SK-N-SH (cell line): ENCODE results near the gene ENOPH1. TPM values are rescaled to one million over a fixed set of nuclear protein-coding genes. Genes with fewer than 3 reads are reported as not detected.

Experiments
- CTCF ChIA-PET: fragments of 300-600, 350-600 bp; formaldehyde crosslinking; extraction: SDS; loops from one replicate; lab custom pipeline; 2021; lab: Yijun Ruan, JAX
- POLR2A ChIA-PET: fragments of 350-600 bp; sonication (Branson Sonifier 250); formaldehyde crosslinking; extraction: SDS; loops from one replicate; lab custom pipeline; 2020; ENCODE audit warnings: antibody characterized with exemption, inconsistent platforms; lab: Yijun Ruan, JAX
- DNase-seq: peaks from one replicate; pipeline ENCODE4 v3.0.0; 2012
- H2AFZ ChIP-seq: fragments of 200-600 bp; sonication (generic); 2 replicates; pipeline ENCODE4 v1.8.1; 2016; ENCODE audit warnings: antibody characterized with exemption, mild to moderate bottlenecking, low read depth
- H3F3A ChIP-seq: fragments of 200-600 bp; sonication (generic); replicated peaks from 2 replicates; pipeline ENCODE3; 2016; ENCODE audit warnings: antibody characterized with exemption, mild to moderate bottlenecking; ENCODE audit not compliant: insufficient read depth
- H3K27ac ChIP-seq, 2 experiments: fragments of 200-500 bp in 1 of 2; fragments of 200-600 bp in 1 of 2; sonication (Bioruptor generic) in 1 of 2; sonication (generic), shearing (Covaris generic) in 1 of 2; 2 replicates each; pipeline versions ENCODE4 v1.5.1 to v1.6.1; 2014 to 2016; ENCODE audit warnings: low read depth in 2 of 2, inconsistent platforms in 1 of 2, low read length in 1 of 2, mild to moderate bottlenecking in 1 of 2, mixed read lengths in 1 of 2
- H3K27me3 ChIP-seq: fragments of 200-600 bp; sonication (generic), shearing (Covaris generic); 2 replicates; pipeline ENCODE4 v1.6.1; 2016; ENCODE audit warnings: mixed run types; ENCODE audit not compliant: insufficient read depth
- H3K36me3 ChIP-seq, 2 experiments: fragments of 200-500 bp in 1 of 2; fragments of 200-600 bp in 1 of 2; sonication (Bioruptor generic) in 1 of 2; sonication (generic) in 1 of 2; replicated peaks in 1 of 2; 2 replicates each; pipeline versions ENCODE3 to v1.5.1; 2014 to 2016; ENCODE audit warnings: low read length in 1 of 2, mild to moderate bottlenecking in 1 of 2; ENCODE audit not compliant: insufficient read depth in 2 of 2, control insufficient read depth in 1 of 2
- H3K4me1 ChIP-seq, 2 experiments: fragments of 200-500 bp in 1 of 2; fragments of 200-600 bp in 1 of 2; sonication (Bioruptor generic) in 1 of 2; sonication (generic), shearing (Covaris generic) in 1 of 2; 2 replicates each; pipeline versions ENCODE4 v1.5.1 to v1.6.1; 2014 to 2016; ENCODE audit warnings: low read depth in 1 of 2, low read length in 1 of 2, mixed run types in 1 of 2; ENCODE audit not compliant: insufficient read depth in 2 of 2, control insufficient read depth in 1 of 2
- H3K4me2 ChIP-seq: fragments of 200-600 bp; sonication (generic), shearing (Covaris generic); 2 replicates; pipeline ENCODE4 v1.6.1; 2017; ENCODE audit warnings: mixed run types
- H3K4me3 ChIP-seq, 2 experiments: fragments of 200-500 bp in 1 of 2; fragments of 200-600 bp in 1 of 2; sonication (Bioruptor generic) in 1 of 2; sonication (generic), shearing (Covaris generic) in 1 of 2; 2 replicates each; pipeline versions ENCODE4 v1.5.1 to v1.8.1; 2014 to 2016; ENCODE audit warnings: low read depth in 2 of 2, inconsistent platforms in 1 of 2, low read length in 1 of 2, mild to moderate bottlenecking in 1 of 2, mixed read lengths in 1 of 2, moderate library complexity in 1 of 2
- H3K79me2 ChIP-seq: fragments of 200-600 bp; sonication (generic); 2 replicates; pipeline ENCODE4 v1.8.1; 2017; ENCODE audit warnings: mild to moderate bottlenecking; ENCODE audit not compliant: insufficient read depth
- H3K9ac ChIP-seq: fragments of 200-600 bp; sonication (generic); 2 replicates; pipeline ENCODE4 v1.6.1; 2017; ENCODE audit warnings: mixed run types
- H3K9me2 ChIP-seq: fragments of 200-600 bp; sonication (generic); 2 replicates; pipeline ENCODE4 v1.6.1; 2017; ENCODE audit warnings: mixed run types
- H3K9me3 ChIP-seq: fragments of 200-600 bp; sonication (generic); 2 replicates; pipeline ENCODE4 v1.6.1; 2017; ENCODE audit warnings: mixed run types, mild to moderate bottlenecking, moderate library complexity
- H4K20me1 ChIP-seq: fragments of 200-600 bp; sonication (generic); 2 replicates; pipeline ENCODE4 v1.6.1; 2017; ENCODE audit warnings: mild to moderate bottlenecking, mixed run types; ENCODE audit not compliant: insufficient read depth
- CHD2 ChIP-seq: fragments of 150-350 bp; IDR thresholded peaks from 2 replicates; pipeline ENCODE4 v1.6.1; 2018; ENCODE audit warnings: low read length; ENCODE audit not compliant: partially characterized antibody
- ELF1 ChIP-seq: IDR thresholded peaks from 2 replicates; pipeline ENCODE4 v1.4.0; 2012
- EP300 ChIP-seq, 2 experiments: IDR thresholded peaks; 2 replicates each; pipeline versions ENCODE4 v1.4.0 to v1.6.1; 2012; ENCODE audit warnings: borderline replicate concordance in 1 of 2, low read depth in 1 of 2, low read length in 1 of 2
- EZH2phosphoT487 ChIP-seq: fragments of 200-600 bp; sonication (generic); IDR thresholded peaks from 2 replicates; pipeline ENCODE4 v1.6.1; 2017; ENCODE audit warnings: low read depth, mixed run types, mild to moderate bottlenecking, antibody characterized with exemption, moderate library complexity, borderline replicate concordance
- FOSL2 ChIP-seq: IDR thresholded peaks from 2 replicates; pipeline ENCODE4 v1.4.0; 2012; ENCODE audit warnings: low read depth, mild to moderate bottlenecking, moderate library complexity, borderline replicate concordance
- FOXJ3 ChIP-seq: sonication (generic); formaldehyde crosslinking; IDR thresholded peaks from 2 replicates; pipeline ENCODE4 v1.5.1; 2020; ENCODE audit warnings: mild to moderate bottlenecking, missing genetic modification reagents
- FOXM1 ChIP-seq: IDR thresholded peaks from 2 replicates; pipeline ENCODE4 v1.4.0; 2012; ENCODE audit warnings: low read depth, mild to moderate bottlenecking
- GABPA ChIP-seq: IDR thresholded peaks from 2 replicates; pipeline ENCODE4 v1.4.0; 2012; ENCODE audit warnings: low read depth, mild to moderate bottlenecking
- GATA2 ChIP-seq: sonication (generic); formaldehyde crosslinking; IDR thresholded peaks from 2 replicates; pipeline ENCODE4 v1.5.0; 2020; ENCODE audit warnings: mild to moderate bottlenecking, missing genetic modification reagents
- JUND ChIP-seq: IDR thresholded peaks from 2 replicates; pipeline ENCODE4 v1.4.0; 2012
- MAX ChIP-seq: IDR thresholded peaks from 2 replicates; pipeline ENCODE4 v1.4.0; 2012; ENCODE audit warnings: low read depth
- MEF2A ChIP-seq: IDR thresholded peaks from 2 replicates; pipeline ENCODE4 v1.4.0; 2012; ENCODE audit warnings: low read depth, borderline replicate concordance
- MXI1 ChIP-seq: IDR thresholded peaks from 2 replicates; pipeline ENCODE4 v1.6.1; 2012; ENCODE audit warnings: mild to moderate bottlenecking, low read depth, low read length, improper control_type of control experiment
- NFIC ChIP-seq: IDR thresholded peaks from 2 replicates; pipeline ENCODE4 v1.4.0; 2012; ENCODE audit warnings: borderline replicate concordance
- NRF1 ChIP-seq: IDR thresholded peaks from 2 replicates; pipeline ENCODE4 v1.6.1; 2012; ENCODE audit warnings: low read depth, mild to moderate bottlenecking, low read length
- PBX3 ChIP-seq: IDR thresholded peaks from 2 replicates; pipeline ENCODE4; 2012
- POLR2AphosphoS5 ChIP-seq: IDR thresholded peaks from 2 replicates; pipeline ENCODE4 v1.6.1; 2012; ENCODE audit warnings: low read depth, low read length
- RAD21 ChIP-seq: IDR thresholded peaks from 2 replicates; pipeline ENCODE4 v1.6.1; 2012; ENCODE audit warnings: mild to moderate bottlenecking, low read length
- RCOR1 ChIP-seq: fragments of 150-350 bp; IDR thresholded peaks from 2 replicates; pipeline ENCODE4 v1.6.1; 2017; ENCODE audit warnings: antibody characterized with exemption, low read length
- RXRA ChIP-seq: IDR thresholded peaks from 2 replicates; pipeline ENCODE4 v1.4.0; 2012; ENCODE audit warnings: low read depth, mild to moderate bottlenecking, borderline replicate concordance
- SIN3A ChIP-seq: IDR thresholded peaks from 2 replicates; pipeline ENCODE4 v1.6.1; 2012; ENCODE audit warnings: low read depth, mild to moderate bottlenecking, low read length, moderate library complexity, borderline replicate concordance
- TAF1 ChIP-seq: IDR thresholded peaks from 2 replicates; pipeline ENCODE4 v1.6.1; 2012; ENCODE audit warnings: low read depth, mild to moderate bottlenecking, low read length, moderate library complexity, borderline replicate concordance
- TEAD4 ChIP-seq: IDR thresholded peaks from 2 replicates; pipeline ENCODE4 v1.4.0; 2012; ENCODE audit warnings: mild to moderate bottlenecking, borderline replicate concordance; ENCODE audit not compliant: insufficient read depth
- USF2 ChIP-seq: fragments of 150-350 bp; IDR thresholded peaks from 2 replicates; pipeline ENCODE4 v1.6.1; 2017; ENCODE audit warnings: antibody characterized with exemption, low read length, low read depth, borderline replicate concordance
- YY1 ChIP-seq: IDR thresholded peaks from 2 replicates; pipeline ENCODE4 v1.4.0; 2012; ENCODE audit warnings: low read depth, mild to moderate bottlenecking
- WGBS: methylation state at CpG from one replicate; pipeline ENCODE4 v1.1.6; 2017; ENCODE audit warnings: low lambda C conversion rate; 5-methylcytosine and 5-hydroxymethylcytosine counted together
- polyA plus RNA-seq, 3 experiments: library from polyadenylated mRNA; depleted of rRNA; stranded (reverse); fragments of >200 nt; gene quantifications; 2 replicates each; pipeline ENCODE4 v1.2.3, GENCODE V29; 2012
- TF ChIP-seq, protein P1 (sequence below): IDR thresholded peaks from 2 replicates; pipeline ENCODE4 v1.4.0; 2012; ENCODE audit warnings: low read depth, borderline replicate concordance

ENOPH1 gene
- polyA plus RNA-seq, 1 of the 3 experiments (the other 2 are of a cell fraction) = 14.9 TPM

DNA sequence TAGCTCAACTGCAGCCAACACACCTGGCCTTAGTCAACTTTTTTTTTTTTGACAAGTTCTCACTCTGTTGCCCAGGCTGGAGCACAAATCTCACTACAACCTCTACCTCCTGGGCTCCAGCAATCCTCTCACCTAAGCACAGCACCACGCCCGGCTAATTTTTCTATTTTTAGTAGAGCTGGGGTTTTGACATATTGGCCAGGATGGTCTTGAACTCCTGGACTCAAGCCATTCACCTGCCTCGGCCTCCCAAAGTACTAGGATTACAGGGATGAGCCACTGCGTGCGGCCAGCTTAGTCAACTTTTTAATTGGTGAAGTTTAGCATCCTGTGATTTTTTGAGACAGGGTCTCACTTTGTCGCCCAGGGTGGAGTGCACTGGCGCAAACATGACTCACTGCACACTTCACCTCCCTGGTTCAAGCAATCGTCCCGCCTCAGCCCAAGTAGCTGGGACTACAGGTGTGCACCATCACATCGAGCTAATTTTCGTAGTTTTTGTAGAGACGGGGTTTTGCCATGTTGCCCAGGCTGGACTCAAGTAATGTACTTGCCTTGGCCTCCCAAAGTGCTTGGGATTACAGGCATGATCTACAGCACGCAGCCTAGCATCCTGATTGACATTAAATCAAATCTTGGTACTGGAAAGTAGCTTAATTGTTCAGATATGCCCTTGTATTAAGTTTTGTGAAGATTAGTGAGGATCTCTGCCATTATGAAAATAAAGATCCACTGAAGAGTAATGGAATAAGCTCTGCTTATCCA is 8.4 kb upstream of the ENOPH1 start:
- Histone ChIP-seq H3F3A (peaks cover 44% of the 10 kb centered on the region), H3K9me3 (no peaks in the 10 kb centered on the region), H3K9me2 (no peaks in the 10 kb centered on the region), H3K4me1 (peaks cover 8 to 17% of the 10 kb centered on the region in 2 experiments; a peak in 3 of 4 replicates), H3K4me3 (no peak overlapping the region), H2AFZ (no peak overlapping the region), H4K20me1 (peaks cover 46% of the 10 kb centered on the region), H3K27me3 (no peaks in the 10 kb centered on the region), H3K36me3 (peaks cover 47% of the 10 kb centered on the region in 2 experiments), H3K79me2 (peaks cover 29% of the 10 kb centered on the region), H3K9ac (no peak overlapping the region), H3K4me2 (no peak overlapping the region), H3K27ac (no peak overlapping the region)
- no peak for DNase-seq
- POLR2A ChIA-PET = interaction anchor here (0.5 kb wide), 1 partner anchor 55 kb away, joined by 7 read pairs; no protein-coding TSS in a partner anchor
- TF ChIP-seq FOXM1 (no peak), GATA2 (no peak), MAX (no peak), YY1 (no peak), FOSL2 (no peak), USF2 (no peak), NRF1 (no peak), FOXJ3 (CRISPR knock-in tag) (no peak), MEF2A (no peak), CHD2 (no peak), RCOR1 (no peak), EZH2phosphoT487 (no peak), JUND (no peak), RAD21 (no peak), TAF1 (no peak), GABPA (no peak), MXI1 (no peak), SIN3A (peak; percentile 18; the same call in 1 of the 2 replicates), TEAD4 (no peak), ELF1 (no peak), POLR2AphosphoS5 (peak; percentile 73), NFIC (0 out of 2 replicates have a peak, but pooled peaks have one; percentile 1), RXRA (no peak), PBX3 (0 out of 2 replicates have a peak, but pooled peaks have one; percentile 20), EP300 (IDR thresholded peaks at IDR 0.05; ENCODE audit: borderline replicate concordance in 1 of 2, low read depth in 1 of 2, low read length in 1 of 2) (no peak)
- TF ChIP-seq, protein P1, sequence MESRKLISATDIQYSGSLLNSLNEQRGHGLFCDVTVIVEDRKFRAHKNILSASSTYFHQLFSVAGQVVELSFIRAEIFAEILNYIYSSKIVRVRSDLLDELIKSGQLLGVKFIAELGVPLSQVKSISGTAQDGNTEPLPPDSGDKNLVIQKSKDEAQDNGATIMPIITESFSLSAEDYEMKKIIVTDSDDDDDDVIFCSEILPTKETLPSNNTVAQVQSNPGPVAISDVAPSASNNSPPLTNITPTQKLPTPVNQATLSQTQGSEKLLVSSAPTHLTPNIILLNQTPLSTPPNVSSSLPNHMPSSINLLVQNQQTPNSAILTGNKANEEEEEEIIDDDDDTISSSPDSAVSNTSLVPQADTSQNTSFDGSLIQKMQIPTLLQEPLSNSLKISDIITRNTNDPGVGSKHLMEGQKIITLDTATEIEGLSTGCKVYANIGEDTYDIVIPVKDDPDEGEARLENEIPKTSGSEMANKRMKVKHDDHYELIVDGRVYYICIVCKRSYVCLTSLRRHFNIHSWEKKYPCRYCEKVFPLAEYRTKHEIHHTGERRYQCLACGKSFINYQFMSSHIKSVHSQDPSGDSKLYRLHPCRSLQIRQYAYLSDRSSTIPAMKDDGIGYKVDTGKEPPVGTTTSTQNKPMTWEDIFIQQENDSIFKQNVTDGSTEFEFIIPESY = 0 out of 2 replicates have a peak, but pooled peaks have one; percentile 69
- CTCF ChIA-PET = interaction anchor here (1.1 kb wide), 1 partner anchor 51 kb away, joined by 3 read pairs; no protein-coding TSS in a partner anchor
- WGBS = 91% methylated on average over 13 of the region's 13 CpGs
